Suppressor macrophage (primary cell): Measurements from ENCODE around the gene IL1R2.

Source experiments
- DNase-seq, 4 experiments: peaks; one replicate each; pipeline ENCODE4 v3.0.0-alpha.2; 2020 to 2022

Gene IL1R2

GRCh38 chr2:102022884-102023539 lies 31.3 kb downstream of the IL1R2 start:
- no peak for DNase-seq

DNA sequence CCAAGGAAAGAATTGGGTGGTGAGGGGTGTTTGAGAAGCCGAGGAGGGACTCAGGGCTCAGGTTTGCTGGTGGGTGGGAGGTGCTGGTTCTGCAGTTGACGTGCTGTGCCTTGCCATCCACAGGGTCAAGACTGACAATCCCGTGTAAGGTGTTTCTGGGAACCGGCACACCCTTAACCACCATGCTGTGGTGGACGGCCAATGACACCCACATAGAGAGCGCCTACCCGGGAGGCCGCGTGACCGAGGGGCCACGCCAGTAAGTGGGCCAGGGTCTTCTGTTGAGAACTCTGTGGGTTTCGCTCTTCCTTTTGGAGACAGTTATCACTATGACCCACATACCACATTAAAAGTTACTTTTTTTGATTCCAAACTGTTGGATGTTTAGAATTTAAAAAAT lies 32.6 kb downstream of the IL1R2 start:
- DNase-seq = no peak

DNA sequence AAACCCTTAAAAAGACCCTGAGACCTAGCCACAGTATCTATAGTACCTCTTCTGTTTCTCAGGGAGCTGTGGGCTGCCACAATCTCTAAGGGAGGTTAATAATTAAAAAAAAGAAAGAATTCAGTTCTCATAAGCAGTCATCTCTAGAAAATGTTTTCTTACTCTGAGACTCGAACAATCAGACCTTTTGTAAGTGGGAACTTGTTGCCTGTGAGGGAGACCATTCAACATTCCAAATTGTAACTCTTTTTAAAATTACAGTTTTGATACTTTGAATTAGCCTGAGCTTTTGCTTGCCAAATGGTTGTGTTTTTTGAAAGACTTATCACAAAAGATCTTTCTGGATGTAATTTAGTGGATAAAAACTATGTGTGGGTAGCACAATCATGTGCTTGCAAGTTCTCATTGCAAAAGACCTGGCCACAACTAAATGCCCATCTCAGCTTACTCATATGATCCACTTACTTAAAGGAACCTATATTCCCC lies 33.3 kb downstream of the IL1R2 start:
- DNase-seq = peak; percentile 55 to 80 (median 70)

DNA sequence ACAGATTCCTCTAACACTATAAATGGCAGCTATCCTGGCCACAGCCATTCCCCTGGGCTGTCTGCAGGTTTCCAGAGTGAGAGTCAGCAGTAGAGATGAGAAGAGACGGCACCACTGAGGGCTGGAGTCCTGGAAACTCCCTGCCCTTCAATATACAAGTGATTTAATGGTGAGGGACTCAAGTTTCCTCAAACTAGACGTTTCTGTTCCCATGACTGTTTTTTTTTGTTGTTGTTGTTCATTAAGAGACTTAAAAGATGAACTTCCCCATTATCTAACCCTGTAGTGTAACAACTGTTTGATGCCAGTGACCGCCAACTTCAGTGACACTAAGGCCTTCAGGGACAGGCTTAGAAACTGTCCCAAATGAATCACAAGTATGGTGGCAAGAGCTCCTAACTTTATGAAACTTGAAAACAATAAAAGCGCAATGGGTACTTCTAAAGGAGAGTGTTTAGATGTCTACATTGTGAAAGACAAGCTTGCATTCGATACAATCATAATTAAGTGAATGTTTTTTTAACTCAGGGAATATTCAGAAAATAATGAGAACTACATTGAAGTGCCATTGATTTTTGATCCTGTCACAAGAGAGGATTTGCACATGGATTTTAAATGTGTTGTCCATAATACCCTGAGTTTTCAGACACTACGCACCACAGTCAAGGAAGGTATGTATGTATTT lies 34.0 kb downstream of the IL1R2 start:
- DNase-seq = peak; percentile 71 to 93 (median 85)

GRCh38 chr2:102027036-102027980 lies 35.5 kb downstream of the IL1R2 start:
- DNase-seq = peak in 1 of 4 experiments; percentile 50

DNA sequence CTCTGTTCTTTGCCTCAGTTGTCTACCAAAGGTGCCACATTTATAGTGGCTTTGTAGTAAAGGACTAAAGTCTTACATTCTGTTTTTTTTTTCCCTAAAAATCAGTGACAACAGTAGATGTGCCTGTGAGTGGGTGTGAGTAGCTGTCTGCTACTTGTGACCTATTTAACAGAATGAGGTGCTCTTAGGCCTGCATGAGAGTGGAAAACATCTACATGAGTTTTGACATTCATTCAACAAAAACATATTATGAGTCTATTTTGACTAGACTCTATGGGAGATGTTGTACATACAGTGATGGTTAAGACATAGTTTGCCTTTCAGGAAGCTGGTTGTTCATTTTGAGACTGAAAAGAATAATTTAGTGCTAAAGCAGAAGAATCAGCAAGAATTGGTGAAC lies 36.7 kb downstream of the IL1R2 start:
- peak in 1 of 4 experiments; percentile 29 for DNase-seq

DNA sequence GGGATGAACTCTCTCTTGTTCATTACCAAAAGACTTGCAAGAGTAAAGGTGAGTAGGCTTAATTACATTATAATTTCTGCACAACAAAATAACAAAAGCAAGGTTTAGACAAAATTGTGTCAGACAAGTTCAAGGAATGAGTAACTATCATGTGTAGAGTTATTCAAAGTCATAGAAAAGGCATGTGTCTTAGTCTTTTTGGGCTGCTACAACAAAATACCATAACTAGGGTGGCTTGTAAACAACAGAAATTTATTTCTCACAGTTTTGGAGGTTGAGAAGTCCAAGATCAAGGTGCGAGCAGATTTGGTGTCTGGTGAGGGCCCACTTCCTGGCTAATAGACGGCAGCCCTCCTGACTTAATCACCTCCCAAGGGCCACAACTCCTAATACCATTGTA lies 37.6 kb downstream of the IL1R2 start:
- DNase-seq = no peak

GRCh38 chr2:102029952-102030351 lies 38.2 kb downstream of the IL1R2 start:
- DNase-seq = no peak

GRCh38 chr2:102030502-102030854 lies 38.7 kb downstream of the IL1R2 start:
- DNase-seq = no peak

DNA sequence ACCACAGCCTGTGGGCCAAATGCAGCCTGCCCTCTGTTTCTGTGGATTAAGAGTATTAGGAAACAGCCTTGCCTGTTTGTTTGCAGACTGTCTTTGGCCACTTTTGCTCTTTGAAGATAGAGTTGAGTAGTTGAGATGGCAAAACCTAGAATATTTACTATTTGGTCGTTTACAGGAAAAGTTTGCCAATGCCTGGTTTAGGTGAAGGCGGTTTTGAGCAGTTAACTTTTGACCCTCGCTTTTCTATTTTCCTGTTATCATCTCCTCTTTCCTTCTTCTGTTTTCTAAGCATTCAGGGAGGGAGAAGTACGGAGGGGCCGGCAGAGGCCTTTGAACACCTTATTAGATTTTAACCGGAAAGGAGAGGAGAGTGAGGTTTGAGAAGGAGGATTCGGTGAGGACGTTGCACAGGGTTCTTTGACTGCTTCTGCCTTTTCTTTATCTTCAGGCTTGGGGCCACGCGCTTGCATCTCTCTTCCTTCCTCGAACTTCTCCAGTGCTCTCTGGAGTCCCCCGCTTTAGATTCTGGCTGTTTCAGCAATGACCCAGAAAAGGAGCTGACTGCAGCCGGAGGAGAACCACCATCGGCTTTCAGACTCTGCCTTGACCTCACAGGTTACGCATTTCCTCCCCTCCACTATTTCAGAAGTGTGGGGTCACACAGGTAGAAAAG lies 39.2 kb downstream of the IL1R2 start:
- DNase-seq = peak in 3 of 4 experiments; percentile 34 to 58 (median 53)

DNA sequence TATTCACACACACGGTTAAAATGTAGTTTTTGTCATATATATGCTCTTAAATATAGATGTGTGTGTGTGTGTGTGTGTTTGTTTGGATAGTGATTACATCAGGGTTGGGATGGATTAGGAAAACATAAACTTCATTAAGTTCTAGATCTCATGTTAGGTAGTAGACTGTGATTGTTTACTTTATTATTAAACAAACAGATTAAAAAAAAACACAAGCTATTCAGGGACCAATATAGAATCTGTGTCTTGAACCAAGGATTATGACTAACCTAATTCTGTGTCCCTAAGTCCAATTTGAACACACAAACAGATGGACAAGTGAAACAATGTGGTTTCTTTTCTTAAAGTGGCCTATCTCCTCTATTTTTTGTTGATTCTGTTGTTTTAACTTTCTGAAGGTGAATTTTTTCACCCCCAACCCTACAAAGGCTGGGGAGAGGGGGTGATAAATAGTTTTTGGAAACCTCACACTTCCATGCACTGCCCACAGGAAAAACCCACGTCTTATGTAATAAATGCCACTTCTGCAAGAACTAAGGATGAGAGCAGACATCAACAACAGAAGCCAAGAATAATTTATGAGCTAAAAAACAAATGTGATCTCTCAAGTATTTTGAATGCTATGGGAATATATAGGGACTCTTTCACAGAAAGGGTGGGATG lies 40.7 kb downstream of the IL1R2 start:
- DNase-seq = peak in 3 of 4 experiments; percentile 51 to 61 (median 56)

GRCh38 chr2:102033031-102033749 lies 41.4 kb downstream of the IL1R2 start:
- peak; percentile 81 to 94 (median 92) for DNase-seq

DNA sequence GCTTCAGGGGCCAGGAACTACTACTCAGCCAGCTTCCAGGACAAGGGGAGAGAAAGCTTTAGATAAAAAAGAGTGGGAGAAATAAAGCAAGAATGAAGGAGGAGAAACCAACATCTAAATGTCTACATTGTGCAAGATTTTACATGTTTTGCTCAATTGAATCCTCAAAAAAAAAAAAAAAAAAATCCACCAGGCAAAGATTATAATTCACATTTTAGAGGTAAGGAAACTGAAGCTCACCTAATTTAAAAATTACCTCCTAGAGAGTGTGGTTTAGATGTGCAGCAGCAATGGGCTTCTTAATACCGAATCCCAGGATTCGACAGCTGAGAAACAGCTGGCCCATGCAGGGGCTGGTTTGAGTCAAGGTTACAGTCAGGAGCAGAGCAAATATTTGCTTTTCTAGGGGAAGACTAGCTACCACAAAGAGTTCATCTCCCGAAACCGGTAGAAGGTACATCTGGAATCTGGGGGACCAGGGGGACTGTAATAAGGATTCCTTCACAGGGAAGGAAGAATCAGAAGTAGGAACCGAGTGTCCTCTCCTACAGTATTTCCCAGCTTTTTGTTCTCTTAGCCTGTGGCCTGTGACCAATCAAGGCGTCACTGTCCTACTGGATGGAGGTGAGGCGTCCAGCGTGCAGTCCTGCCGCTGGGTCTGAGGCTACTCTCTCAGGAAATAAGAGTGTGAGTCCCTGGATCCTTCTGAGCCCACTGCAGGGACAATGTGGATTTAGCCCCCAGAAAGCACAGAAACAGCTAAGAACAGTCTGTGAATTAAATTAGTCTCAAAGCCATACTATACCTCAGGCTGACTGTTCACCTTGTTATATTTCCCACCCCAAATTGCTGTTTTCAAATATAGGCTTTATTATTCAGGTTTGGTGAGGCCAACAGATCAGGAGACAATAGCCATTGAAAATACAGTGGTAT lies 42.3 kb downstream of the IL1R2 start:
- DNase-seq = peak in 1 of 4 experiments; percentile 47

- DNase-seq = peak in 3 of 4 experiments; percentile 56 to 75 (median 75)
Observed at GRCh38 chr2:102034683-102035548, 43.2 kb downstream of the IL1R2 start.

GRCh38 chr2:102037681-102038080 lies 45.9 kb downstream of the IL1R2 start:
- DNase-seq = peak in 1 of 4 experiments; percentile 15

DNA sequence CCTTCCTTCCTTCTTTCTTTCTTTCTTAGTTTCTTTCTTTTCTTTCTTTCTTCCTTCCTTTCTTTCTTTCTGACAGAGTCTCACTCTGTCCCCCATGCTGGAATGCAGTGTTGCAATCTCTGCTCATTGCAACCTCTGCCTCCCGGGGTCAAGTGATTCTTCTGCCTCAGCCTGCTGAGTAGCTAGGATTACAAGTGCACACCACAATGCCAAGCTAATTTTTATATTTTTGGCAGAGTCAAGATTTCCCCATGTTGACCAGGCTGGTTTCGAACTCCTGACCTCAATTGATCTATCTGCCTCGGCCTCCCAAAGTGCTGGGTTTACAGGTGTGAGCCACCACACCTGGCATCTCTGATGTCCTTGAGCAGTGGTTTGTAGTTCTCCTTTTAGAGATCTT lies 48.5 kb downstream of the IL1R2 start:
- peak in 3 of 4 experiments; percentile 52 to 61 (median 57) for DNase-seq

- DNase-seq = peak; percentile 84 to 96 (median 92)
Observed at GRCh38 chr2:102041351-102041750, 49.6 kb downstream of the IL1R2 start.

DNA sequence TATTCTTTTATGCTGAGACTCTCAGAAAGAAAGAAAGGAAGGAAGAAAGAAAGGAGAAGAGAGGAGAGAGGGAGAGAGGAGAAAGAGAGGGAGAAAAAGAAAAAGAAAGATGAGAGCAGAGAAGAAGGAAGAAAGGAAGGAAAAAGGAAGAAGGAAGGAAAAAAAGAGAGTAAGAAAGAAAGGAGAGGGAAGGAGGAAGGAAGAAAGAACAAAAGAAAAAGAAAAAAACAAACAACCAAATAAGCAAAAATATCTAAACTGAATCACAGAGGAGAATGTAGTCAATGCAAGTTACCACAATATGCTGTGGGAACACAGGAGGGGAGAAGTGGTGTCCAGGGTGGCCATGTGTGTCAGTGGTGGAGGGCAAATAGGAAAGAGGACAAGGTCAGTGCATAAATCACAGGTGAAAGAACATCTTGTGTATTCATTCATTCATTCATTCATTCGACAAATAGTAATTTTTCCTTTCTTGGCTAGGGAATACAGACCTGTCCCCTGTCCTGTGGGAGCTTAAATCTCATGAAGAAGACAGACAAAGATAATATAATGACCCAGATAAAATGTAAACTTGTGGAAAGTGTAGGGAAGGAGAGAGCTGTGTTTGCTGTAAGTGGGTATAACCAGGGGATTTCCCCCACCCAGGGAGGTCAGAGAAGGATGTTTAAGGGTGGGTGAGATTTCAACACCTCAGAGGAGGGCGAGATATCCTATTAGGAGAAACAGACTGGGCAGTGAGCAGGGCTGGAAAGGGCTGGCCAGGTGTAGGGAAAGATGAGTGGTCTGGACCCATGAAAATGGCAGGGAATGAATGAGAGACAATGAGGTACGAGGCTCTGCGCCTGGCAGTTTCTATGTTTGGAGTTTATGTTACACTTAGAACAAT lies 50.7 kb downstream of the IL1R2 start:
- DNase-seq = peak in 1 of 4 experiments; percentile 27
